HPDE6-E6E7 (cell line): ENCODE measurements around the gene GCK.

ENCODE experiments used
- DNase-seq: peaks from one replicate; pipeline ENCODE4 v3.0.0; 2011; ENCODE audit warnings: missing footprints; ENCODE audit errors: extremely low spot score

Gene GCK

GRCh38 chr7:44117801-44118429 is 71.3 kb downstream of the GCK start:
- no peak for DNase-seq

DNA sequence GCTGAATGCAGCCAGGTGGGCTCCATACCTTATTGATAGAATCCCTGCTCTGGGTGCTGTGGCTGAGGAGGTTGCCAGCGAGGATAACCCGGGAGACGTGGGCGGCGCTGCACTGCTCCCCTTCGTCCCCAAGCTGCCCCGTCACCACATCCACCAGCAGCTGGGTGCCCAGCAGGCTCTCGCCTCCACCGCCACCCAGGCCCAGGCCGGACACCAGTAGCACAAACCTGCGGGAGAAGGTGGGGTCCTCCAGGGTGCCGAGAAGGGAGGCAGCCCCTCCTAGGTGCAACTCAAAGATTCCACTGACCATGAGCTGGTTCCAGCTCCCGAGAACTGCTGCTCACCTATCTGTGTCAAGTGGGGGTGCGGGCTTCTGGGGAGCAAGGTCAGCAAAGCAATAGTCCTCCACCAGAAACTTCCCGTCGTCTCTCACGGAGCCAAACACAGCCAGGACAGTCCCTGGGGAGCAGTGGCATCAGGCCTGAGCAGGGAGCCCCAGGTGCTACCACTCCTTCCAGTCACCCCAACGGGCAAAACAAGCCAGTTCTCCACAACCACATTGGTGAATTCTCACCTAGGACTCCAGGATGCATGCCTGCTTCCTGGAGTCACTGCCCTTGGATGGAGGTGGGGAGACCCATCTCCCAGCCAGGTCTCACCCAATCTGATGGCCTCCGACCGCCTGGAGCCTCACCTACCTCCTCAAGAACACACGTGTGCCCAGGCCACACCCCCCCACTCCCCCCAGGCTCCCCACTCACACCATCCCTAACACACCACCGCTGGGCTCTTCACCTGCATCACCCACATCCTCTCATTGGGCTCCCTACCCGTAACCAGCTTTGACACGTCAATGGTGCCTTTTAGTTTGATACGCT is 72.2 kb downstream of the GCK start:
- DNase-seq = no peak

DNA sequence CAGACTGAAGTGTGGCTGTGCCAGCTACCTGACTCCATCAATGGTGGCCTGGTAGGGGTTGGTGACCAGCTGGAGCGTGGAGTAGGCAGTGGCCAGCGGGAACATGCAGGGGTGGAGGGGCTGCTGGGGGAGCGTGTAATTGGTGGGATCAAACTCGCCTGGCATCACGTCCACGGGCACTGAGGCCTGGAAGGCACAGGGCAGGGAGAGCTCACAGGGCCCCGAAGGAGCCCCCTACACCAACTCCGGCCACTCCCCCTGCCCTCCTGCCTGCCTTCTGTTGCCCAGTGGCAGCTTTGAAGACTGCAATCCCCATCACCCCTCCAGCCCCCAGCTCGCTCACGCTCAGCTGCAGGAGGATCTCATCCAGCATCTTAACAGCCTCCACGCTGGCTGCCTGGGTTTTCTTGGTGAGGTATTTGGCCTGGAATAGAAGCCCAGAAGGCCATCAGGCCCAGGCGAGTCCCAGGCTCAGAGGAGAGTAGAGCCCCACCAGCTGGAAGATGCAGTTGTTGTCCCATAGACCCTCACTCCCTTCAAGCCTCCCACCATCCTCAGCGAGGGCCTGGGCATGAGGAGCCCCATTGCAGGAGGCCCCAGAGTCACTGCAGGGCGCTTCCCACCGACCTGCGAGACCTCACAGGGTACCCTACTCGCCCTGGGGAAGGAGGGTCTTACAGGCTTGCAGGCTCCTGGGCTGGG is 73.0 kb downstream of the GCK start:
- no peak for DNase-seq

GRCh38 chr7:44114586-44115310 is 74.5 kb downstream of the GCK start:
- DNase-seq = no peak

DNA sequence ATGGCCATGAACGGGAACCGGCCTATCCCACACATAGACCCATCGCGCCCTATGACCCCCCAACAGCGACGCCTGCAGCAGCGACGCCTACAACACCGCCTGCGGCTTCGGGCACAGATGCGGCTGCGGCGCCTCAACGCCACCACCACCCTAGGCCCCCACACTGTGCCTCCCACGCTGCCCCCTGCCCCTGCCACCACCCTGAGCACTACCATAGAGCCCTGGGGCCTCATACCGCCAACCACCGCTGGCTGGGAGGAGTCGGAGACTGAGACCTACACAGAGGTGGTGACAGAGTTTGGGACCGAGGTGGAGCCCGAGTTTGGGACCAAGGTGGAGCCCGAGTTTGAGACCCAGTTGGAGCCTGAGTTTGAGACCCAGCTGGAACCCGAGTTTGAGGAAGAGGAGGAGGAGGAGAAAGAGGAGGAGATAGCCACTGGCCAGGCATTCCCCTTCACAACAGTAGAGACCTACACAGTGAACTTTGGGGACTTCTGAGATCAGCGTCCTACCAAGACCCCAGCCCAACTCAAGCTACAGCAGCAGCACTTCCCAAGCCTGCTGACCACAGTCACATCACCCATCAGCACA is 75.4 kb downstream of the GCK start:
- DNase-seq = no peak

- no peak for DNase-seq
Measured at GRCh38 chr7:44112997-44113763, 76.1 kb downstream of the GCK start.

- no peak for DNase-seq
Measured at GRCh38 chr7:44112231-44112996, 76.8 kb downstream of the GCK start.

- no peak for DNase-seq
Measured at GRCh38 chr7:44111761-44112160, 77.5 kb downstream of the GCK start.

GRCh38 chr7:44110719-44111635 is 78.3 kb downstream of the GCK start:
- DNase-seq = no peak

GRCh38 chr7:44109991-44110390 is 79.2 kb downstream of the GCK start:
- no peak for DNase-seq

GRCh38 chr7:44108768-44109750 is 80.2 kb downstream of the GCK start:
- DNase-seq = no peak

- DNase-seq = no peak
Measured at GRCh38 chr7:44107961-44108767, 81.1 kb downstream of the GCK start.

DNA sequence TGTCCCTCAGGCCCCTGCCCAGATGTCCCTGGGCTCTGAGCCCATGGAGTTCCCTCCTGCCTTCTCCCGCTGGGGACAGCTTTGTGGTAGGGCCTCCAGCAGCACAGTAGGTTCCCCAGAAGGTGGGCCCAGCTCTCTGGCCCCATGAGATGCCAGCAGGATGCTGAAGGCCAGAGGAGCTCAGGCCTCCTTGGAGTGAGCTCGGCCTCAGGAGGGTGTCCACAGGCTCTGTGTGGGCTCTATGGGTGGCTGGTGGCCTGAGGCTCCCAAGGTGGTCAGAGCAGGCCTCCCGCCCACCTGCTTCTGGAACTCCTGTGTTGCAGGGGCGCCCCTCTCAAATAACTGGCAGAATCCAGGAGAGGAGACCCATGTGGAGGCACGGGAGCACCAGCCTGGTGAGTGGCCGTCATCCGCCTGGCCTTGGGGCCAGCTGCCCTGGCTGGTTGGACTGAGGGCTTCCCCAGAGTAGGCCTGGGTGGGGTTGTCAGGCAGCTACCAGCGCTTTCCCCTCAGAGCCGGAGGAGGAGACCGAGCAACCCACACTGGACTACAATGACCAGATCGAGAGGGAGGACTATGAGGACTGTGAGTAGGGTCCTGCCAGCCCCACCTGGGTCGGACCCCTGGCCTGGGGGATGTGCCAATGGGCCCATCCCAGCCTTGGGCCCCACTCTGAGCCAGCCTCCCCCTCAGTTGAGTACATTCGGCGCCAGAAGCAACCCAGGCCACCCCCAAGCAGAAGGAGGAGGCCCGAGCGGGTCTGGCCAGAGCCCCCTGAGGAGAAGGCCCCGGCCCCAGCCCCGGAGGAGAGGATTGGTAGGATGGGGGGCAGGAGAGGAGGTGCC is 81.9 kb downstream of the GCK start:
- DNase-seq = no peak

- DNase-seq = no peak
Measured at GRCh38 chr7:44106311-44107065, 82.8 kb downstream of the GCK start.

DNA sequence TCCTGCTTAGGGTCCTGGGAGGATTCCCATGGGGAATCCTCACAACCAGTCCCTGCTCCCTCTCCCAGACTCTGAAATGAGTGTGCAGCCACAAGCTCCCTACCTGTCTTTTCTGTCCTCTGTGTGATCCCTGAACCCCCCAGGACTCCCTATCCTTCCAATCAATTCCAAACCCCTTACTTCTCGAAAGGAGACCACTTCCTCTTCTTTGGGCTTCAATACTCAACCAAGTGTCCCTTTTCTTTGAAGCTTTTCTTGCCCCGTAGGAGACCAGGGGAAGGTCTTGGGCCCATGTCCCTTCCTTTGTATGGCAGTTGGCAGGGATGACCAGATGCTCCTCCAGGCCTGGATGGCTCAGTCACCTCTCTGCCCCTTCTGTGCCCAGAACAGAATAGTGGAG is 83.4 kb downstream of the GCK start:
- DNase-seq = no peak
